HG02642 (cell line): ENCODE measurements around the gene ECHDC3.

Experiments
- ATAC-seq: cut with Tn5 transposase; IDR thresholded peaks from one replicate; pipeline ENCODE4 v1.9.1; 2021; ENCODE audit warnings: mild to moderate bottlenecking; ENCODE audit not compliant: unreplicated experiment, poor library complexity

Gene ECHDC3

DNA sequence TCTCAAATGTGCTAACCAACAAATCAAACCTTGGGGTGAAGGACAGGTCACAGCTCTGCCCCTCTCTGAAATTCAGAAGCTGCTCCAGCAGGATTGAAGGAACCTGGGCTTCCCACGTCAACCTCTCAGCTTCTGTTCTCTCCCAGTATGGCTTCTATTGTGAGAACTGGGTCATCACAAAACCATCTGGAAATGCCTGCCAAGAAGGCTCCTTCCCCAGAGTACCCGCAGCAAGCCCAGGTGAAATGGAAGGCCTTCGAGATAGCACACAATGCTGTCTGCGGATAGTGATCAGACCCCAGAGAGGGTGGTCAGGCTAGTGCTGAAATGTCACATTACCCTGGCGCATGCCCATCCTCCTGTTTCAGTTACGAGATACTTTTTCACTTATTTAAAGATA lies 64.5 kb downstream of the ECHDC3 start:
- ATAC-seq: no peak

DNA sequence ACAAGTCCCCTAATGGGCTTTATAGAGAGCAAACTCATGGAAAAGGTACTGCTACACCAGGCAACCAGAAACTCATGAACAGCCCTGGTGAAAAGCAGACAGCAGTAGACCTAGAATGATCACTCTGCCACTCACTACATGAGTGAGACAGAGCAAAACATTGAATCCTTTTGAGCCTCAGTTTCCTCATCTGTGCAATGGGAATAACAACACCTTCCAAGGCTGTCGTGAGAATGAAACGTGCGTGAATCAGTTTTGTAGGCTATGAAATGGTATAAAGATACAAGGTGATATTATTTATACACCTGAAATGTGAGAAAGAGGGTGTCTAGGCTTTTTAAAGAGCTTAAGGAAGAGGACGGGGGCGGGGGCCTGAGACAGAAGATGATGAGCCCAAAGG lies 66.6 kb downstream of the ECHDC3 start:
- ATAC-seq: no peak

DNA sequence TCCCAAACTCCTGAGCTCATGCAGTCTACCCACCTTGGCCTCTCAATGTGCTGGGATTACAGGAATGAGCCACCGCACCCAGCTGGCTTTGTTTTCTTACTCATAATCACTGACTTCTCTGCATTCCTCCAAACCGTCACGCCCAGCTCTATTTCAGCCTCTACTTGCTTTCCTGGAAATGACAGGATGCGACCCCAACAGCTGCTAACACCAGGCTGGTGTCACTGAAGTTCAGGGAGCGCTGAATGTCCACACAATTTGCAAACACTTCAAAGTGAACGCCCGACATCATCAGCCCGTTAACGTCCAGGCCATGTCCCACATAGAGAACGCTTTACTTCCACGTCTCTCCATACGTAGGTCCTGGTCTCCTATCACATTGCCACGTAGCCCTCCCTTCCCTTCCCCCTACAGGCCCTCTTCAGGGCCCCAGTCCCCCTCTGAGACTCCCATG lies 68.2 kb downstream of the ECHDC3 start:
- ATAC-seq: no peak

DNA sequence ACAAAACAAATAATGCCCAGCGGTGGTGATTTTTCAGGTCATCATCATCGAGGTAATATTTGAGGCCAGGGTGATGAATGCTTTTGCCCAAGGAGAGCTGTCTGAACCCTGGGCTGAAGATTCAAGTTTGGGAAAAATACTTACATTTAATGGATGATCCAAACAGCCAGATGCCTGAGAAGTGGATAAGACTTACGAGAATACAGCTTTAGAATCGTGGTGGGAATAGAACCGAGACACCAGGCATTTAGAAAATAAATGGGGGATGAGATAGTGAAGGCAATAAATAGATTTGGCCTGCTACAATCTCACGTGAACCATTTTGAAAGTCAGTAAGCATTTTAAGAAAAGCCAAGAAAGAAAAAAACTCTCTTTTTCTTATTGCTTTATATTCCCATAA lies 68.8 kb downstream of the ECHDC3 start:
- no peak for ATAC-seq

DNA sequence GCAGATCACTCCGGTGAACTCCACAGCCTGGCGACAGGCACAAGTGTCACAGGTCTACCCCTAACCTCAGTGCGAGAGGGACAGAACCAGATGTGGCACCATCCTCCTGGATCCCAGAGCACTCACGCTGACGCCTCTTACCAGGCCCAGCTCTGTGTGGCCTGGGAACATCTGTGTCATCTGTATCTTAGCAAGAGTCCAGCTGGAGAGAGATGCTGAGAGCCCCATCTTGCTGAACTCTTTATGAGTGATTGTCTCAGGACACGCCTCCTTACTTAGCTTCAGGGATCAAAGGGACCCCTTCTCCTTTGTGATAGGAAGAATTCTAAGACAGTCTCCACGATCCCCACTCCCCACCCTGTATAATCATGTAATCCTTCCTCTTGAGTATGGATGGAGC lies 71.0 kb downstream of the ECHDC3 start:
- no peak for ATAC-seq
